Measurements from ENCODE around the gene RNASE4. TPM values are rescaled to one million over a fixed set of nuclear protein-coding genes. Genes with fewer than 3 reads are reported as not detected.
"Not testable (repeated sequence)": the region's sequence is repeated elsewhere in the genome, so short reads cannot be mapped to it uniquely, and the experiment has no call there.

Gene RNASE4
- total RNA-seq, 2 donors from 2014 or later: 0.63 to 0.79 TPM

- no peaks in the 10 kb centered on the region for H3K36me3 Mint-ChIP-seq (ENCODE audit: insufficient read depth in 2 of 2)
- H3K9me3 Mint-ChIP-seq: peaks cover 0 to 2% of the 10 kb centered on the region in 2 donors
- H3K4me1 Mint-ChIP-seq (ENCODE audit: low read depth): peaks cover 6% of the 10 kb centered on the region
- no peak for DNase-seq
- no peak for ATAC-seq (replicated peaks in 1 of 2)
- H3K27me3 Mint-ChIP-seq (ENCODE audit: low read depth): peaks cover 24% of the 10 kb centered on the region
- no peak overlapping the region for H3K27ac Mint-ChIP-seq
- no peak overlapping the region for H3K4me3 Mint-ChIP-seq
Measured at GRCh38 chr14:20720741-20721140, 36.4 kb downstream of the RNASE4 start.

GRCh38 chr14:20722016-20722415 lies 37.7 kb downstream of the RNASE4 start:
- no peak for DNase-seq
- Mint-ChIP-seq H3K4me1 (ENCODE audit: low read depth) (peaks cover 6% of the 10 kb centered on the region), H3K36me3 (ENCODE audit: insufficient read depth in 2 of 2) (no peaks in the 10 kb centered on the region), H3K27ac (no peak overlapping the region), H3K9me3 (no peaks in the 10 kb centered on the region), H3K27me3 (ENCODE audit: low read depth) (peaks cover 34% of the 10 kb centered on the region), H3K4me3 (no peak overlapping the region)
- ATAC-seq (replicated peaks in 1 of 2): no peak

- peak in 1 of 2 donors; percentile 46 for ATAC-seq (replicated peaks in 1 of 2)
Measured at GRCh38 chr14:20723488-20723887, 39.1 kb downstream of the RNASE4 start.

GRCh38 chr14:20726121-20726520 lies 41.8 kb downstream of the RNASE4 start:
- not testable (repeated sequence) for H3K27ac Mint-ChIP-seq
- peaks cover 40% of the 10 kb centered on the region for H3K27me3 Mint-ChIP-seq (ENCODE audit: low read depth)

More at GRCh38 chr14:20723488-20723887, 39.1 kb downstream of the RNASE4 start:
- DNase-seq: no peak
- no peak overlapping the region for H3K27ac Mint-ChIP-seq
- no peaks in the 10 kb centered on the region for H3K9me3 Mint-ChIP-seq
- peaks cover 40% of the 10 kb centered on the region for H3K27me3 Mint-ChIP-seq (ENCODE audit: low read depth)
- peaks cover 6% of the 10 kb centered on the region for H3K4me1 Mint-ChIP-seq (ENCODE audit: low read depth)
- H3K4me3 Mint-ChIP-seq: peak overlapping the region in 1 of 2 donors; percentile 13
- H3K36me3 Mint-ChIP-seq (ENCODE audit: insufficient read depth in 2 of 2): no peaks in the 10 kb centered on the region

GRCh38 chr14:20726531-20726930 lies 42.2 kb downstream of the RNASE4 start:
- Mint-ChIP-seq H3K4me3 (no peak overlapping the region), H3K9me3 (no peaks in the 10 kb centered on the region), H3K27ac (no peak overlapping the region), H3K4me1 (ENCODE audit: low read depth) (no peaks in the 10 kb centered on the region), H3K27me3 (ENCODE audit: low read depth) (peaks cover 38% of the 10 kb centered on the region), H3K36me3 (ENCODE audit: insufficient read depth in 2 of 2) (no peaks in the 10 kb centered on the region)
- ATAC-seq (replicated peaks in 1 of 2) (no peak), DNase-seq (no peak)

More at GRCh38 chr14:20726121-20726520, 41.8 kb downstream of the RNASE4 start:
- H3K4me3 Mint-ChIP-seq; DNase-seq; H3K9me3 Mint-ChIP-seq; ATAC-seq (replicated peaks in 1 of 2); H3K4me1 Mint-ChIP-seq (ENCODE audit: low read depth); H3K36me3 Mint-ChIP-seq (ENCODE audit: insufficient read depth in 2 of 2): not testable (repeated sequence)

- no peak overlapping the region for H3K4me3 Mint-ChIP-seq
- H3K9me3 Mint-ChIP-seq: no peaks in the 10 kb centered on the region
- peaks cover 14% of the 10 kb centered on the region for H3K27me3 Mint-ChIP-seq (ENCODE audit: low read depth)
- DNase-seq (no peak), ATAC-seq (replicated peaks in 1 of 2) (no peak)
- H3K36me3 Mint-ChIP-seq (ENCODE audit: insufficient read depth in 2 of 2): no peaks in the 10 kb centered on the region
- H3K4me1 Mint-ChIP-seq (ENCODE audit: low read depth): no peaks in the 10 kb centered on the region
- no peak overlapping the region for H3K27ac Mint-ChIP-seq
Measured at GRCh38 chr14:20730891-20731290, 46.5 kb downstream of the RNASE4 start.

- no peaks in the 10 kb centered on the region for H3K36me3 Mint-ChIP-seq (ENCODE audit: insufficient read depth in 2 of 2)
- peaks cover 7% of the 10 kb centered on the region for H3K27me3 Mint-ChIP-seq (ENCODE audit: low read depth)
- no peak overlapping the region for H3K4me3 Mint-ChIP-seq
- no peaks in the 10 kb centered on the region for H3K4me1 Mint-ChIP-seq (ENCODE audit: low read depth)
- no peak overlapping the region for H3K27ac Mint-ChIP-seq
- no peaks in the 10 kb centered on the region for H3K9me3 Mint-ChIP-seq
- DNase-seq: no peak
- no peak for ATAC-seq (replicated peaks in 1 of 2)
Measured at GRCh38 chr14:20732477-20732876, 48.1 kb downstream of the RNASE4 start.

GRCh38 chr14:20732979-20733635 lies 48.7 kb downstream of the RNASE4 start:
- DNase-seq (no peak), ATAC-seq (replicated peaks in 1 of 2) (no peak)
- Mint-ChIP-seq H3K27ac (no peak overlapping the region), H3K36me3 (ENCODE audit: insufficient read depth in 2 of 2) (no peaks in the 10 kb centered on the region), H3K4me3 (no peak overlapping the region), H3K4me1 (ENCODE audit: low read depth) (no peaks in the 10 kb centered on the region), H3K27me3 (ENCODE audit: low read depth) (peaks cover under 1% of the 10 kb centered on the region), H3K9me3 (no peaks in the 10 kb centered on the region)

- Mint-ChIP-seq H3K4me3 (no peak overlapping the region), H3K36me3 (ENCODE audit: insufficient read depth in 2 of 2) (no peaks in the 10 kb centered on the region), H3K27me3 (ENCODE audit: low read depth) (no peaks in the 10 kb centered on the region), H3K27ac (no peak overlapping the region), H3K9me3 (no peaks in the 10 kb centered on the region), H3K4me1 (ENCODE audit: low read depth) (no peaks in the 10 kb centered on the region)
- ATAC-seq (replicated peaks in 1 of 2) (no peak), DNase-seq (no peak)
Measured at GRCh38 chr14:20733684-20734429, 49.5 kb downstream of the RNASE4 start.

GRCh38 chr14:20734430-20734806 lies 50.1 kb downstream of the RNASE4 start:
- Mint-ChIP-seq H3K4me3 (no peak overlapping the region), H3K27me3 (ENCODE audit: low read depth) (no peaks in the 10 kb centered on the region), H3K9me3 (no peaks in the 10 kb centered on the region), H3K36me3 (ENCODE audit: insufficient read depth in 2 of 2) (no peaks in the 10 kb centered on the region), H3K4me1 (ENCODE audit: low read depth) (no peaks in the 10 kb centered on the region), H3K27ac (no peak overlapping the region)
- ATAC-seq (replicated peaks in 1 of 2) (no peak), DNase-seq (no peak)

GRCh38 chr14:20738292-20738691 lies 53.9 kb downstream of the RNASE4 start:
- H3K36me3 Mint-ChIP-seq (ENCODE audit: insufficient read depth in 2 of 2); H3K27me3 Mint-ChIP-seq (ENCODE audit: low read depth); ATAC-seq (replicated peaks in 1 of 2); DNase-seq; H3K9me3 Mint-ChIP-seq; H3K27ac Mint-ChIP-seq; H3K4me3 Mint-ChIP-seq; H3K4me1 Mint-ChIP-seq (ENCODE audit: low read depth): not testable (repeated sequence)

- DNase-seq: no peak
- Mint-ChIP-seq H3K9me3 (no peaks in the 10 kb centered on the region), H3K27ac (no peak overlapping the region), H3K36me3 (ENCODE audit: insufficient read depth in 2 of 2) (no peaks in the 10 kb centered on the region), H3K27me3 (ENCODE audit: low read depth) (no peaks in the 10 kb centered on the region), H3K4me1 (ENCODE audit: low read depth) (no peaks in the 10 kb centered on the region), H3K4me3 (no peak overlapping the region)
- ATAC-seq (replicated peaks in 1 of 2): no peak
Measured at GRCh38 chr14:20742132-20742531, 57.8 kb downstream of the RNASE4 start.

- no peak overlapping the region for H3K4me3 Mint-ChIP-seq
- no peaks in the 10 kb centered on the region for H3K36me3 Mint-ChIP-seq (ENCODE audit: insufficient read depth in 2 of 2)
- H3K4me1 Mint-ChIP-seq (ENCODE audit: low read depth): no peaks in the 10 kb centered on the region
- ATAC-seq (replicated peaks in 1 of 2) (no peak), DNase-seq (no peak)
- no peaks in the 10 kb centered on the region for H3K9me3 Mint-ChIP-seq
- H3K27ac Mint-ChIP-seq: no peak overlapping the region
- H3K27me3 Mint-ChIP-seq (ENCODE audit: low read depth): peaks cover 3% of the 10 kb centered on the region
Measured at GRCh38 chr14:20743556-20743955, 59.2 kb downstream of the RNASE4 start.

Data from activated T-cell treated with anti-CD3 and anti-CD28 coated beads, Interleukin-2, amount 50 U/mL, for 72 hours (primary cell).